ENCODE results near the gene CAMKK2.
A peak's percentile ranks its signal among the peaks of the same experiment; 100 is the strongest.
"Not testable (repeated sequence)": the region's sequence is repeated elsewhere in the genome, so short reads cannot be mapped to it uniquely, and the experiment has no call there.

Gene CAMKK2

DNA sequence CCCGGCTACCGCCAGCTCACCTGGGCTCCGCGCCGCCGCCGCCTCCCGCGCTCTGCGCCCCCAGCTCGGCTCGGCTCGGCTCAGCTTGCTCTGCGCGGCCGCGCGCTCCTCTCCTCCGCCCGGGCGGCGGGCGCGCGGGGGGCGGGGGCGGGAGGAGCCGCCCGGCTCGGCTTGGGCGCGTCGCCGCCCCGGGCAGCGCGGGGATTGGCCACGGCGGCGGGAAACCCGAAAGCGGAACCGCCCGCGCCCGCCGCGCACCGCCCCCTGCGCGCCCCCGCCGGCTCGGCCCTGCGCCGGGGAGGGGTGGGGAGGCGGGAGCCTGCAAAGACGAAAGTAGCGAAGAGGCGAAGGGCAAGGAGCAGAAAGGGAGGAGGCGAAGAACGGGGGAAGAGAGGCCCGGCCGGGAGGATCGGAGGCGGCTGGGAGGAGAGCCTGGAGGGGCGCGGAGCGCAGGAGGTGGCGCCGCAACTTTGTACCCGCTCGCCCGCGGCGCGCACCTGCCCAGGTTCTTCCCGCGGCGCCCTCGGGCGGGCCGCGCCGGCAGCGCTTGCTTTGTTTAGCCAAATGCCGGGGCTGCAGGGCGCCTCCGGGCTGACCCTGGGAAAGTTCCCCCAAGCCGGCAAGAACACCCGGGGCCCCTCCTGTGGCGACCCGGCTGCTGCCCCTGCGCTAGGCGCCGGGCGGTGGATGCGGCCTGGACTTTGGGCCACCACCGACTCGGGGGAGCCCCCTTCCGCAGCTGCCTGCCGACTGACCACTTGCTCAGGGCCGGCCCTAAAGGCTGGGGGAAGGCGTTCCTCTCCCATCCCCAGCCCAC, at the start of gene CAMKK2:
TSS of gene CAMKK2 (minus strand) at position 92 of the 817 bp plus-strand sequence. CDS start 22,183 bp downstream, outside the sequence.
- peak in 54 of 56 donors; percentile 33 to 90 (median 71) for DNase-seq

DNA sequence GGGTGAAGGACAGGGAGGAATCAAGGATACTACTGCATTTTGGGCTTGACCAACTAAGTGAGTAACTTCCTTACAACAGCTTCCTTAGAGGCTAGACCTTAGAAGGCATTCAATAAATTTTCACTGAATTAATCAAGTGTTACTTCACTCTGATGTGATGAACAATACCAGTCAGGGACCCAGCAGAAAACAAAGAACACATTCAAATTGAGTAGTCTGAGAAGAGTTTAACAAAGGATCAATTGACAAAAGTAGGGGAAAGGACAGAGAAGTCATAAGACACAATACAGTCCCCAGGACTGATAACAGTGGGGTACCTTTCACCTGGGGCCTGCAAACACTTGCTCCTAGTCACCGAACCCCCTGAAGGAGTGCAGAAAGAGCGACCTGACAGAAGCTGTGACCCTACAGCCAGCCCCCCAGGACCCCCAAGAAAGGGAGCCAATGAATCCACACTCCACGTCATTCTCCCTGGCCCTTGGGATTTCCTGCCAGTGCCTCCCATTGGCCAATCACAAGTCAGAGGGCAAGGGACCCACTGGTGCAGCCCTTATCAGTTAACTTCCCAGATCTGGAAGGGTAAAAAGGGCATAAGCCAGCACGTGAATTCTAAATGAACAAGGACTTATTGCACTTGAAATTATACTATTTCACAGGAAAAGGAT, 48.8 kb upstream of the CAMKK2 start:
- peak in 23 of 56 donors; percentile 2 to 62 (median 27) for DNase-seq

DNA sequence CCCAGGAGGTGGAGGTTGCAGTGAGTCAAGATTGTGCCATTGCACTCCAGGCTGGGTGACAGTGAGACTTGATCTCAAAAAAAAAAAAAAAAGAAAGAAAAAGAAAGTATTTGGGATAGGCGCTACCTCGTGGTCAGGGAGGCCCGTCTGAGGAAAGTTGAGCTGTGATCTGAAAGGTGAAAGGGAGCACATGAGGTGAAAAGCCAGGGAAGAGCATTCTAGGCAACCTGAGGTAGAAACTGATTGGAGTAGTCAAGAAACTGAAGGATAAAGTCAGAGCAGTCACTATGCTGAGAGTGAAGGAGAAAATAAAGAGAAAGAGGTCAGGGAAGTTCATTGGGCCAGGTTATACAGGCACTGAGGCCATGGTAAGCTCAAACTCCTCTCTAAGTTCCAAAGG, 48.0 kb upstream of the CAMKK2 start:
- no peak for DNase-seq

DNA sequence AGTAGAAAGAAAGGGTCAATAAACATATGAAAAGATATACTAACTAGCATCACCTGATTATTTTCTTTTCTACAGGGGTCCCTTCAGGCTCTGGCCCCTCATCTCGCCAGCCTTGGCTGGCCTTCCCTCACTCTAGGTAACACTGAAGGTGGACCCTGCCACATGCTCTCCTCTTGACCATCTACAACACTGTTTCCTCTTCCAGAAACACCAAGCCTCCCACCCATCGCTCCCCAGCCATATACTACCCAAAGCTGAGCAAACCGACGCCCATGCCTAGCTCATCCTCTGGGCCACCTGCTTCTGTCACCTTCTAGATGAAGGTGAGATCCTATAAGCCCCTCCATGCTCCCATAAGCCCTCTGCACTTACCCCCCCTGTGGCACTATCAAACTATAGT, 40.9 kb upstream of the CAMKK2 start:
- no peak for DNase-seq

DNA sequence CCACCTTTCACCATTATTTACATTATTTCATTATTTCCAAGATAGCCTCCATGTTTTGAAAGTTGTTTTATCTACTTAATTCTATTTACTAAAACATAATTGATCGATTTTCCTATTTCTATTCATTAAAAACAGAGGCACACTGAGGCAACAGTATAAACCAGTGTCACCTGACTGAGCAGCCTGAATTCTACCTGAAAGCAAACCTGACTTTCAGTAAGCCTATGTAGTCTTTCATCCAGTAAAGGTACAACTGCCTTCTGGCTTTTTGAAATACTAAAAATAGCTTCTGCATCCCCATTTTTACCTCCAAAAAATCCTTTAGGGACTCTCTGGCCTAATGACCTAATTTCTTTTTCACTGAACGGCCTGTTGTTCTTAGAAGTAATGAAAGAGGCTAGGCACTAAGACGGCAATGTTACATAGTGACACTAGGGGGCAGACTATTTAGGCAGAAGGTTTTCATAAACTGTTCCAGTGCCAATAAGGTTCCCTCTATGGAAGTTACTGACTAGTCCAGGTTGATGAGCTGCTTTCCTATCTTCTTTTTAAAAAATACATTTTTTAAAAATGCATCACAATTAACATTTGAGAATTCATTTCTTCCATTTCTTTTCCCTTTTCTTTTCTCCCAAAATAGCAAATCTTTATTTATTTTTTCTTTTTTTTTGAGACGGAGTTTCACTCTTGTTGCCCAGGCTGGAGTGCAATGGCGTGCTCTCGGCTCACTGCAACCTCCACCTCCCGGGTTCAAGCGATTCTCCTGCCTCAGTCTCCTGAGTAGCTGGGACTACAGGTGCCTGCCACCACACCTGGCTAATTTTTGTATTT, 38.2 kb upstream of the CAMKK2 start:
- DNase-seq: peak in 5 of 56 donors; percentile 0 to 53 (median 19)

DNA sequence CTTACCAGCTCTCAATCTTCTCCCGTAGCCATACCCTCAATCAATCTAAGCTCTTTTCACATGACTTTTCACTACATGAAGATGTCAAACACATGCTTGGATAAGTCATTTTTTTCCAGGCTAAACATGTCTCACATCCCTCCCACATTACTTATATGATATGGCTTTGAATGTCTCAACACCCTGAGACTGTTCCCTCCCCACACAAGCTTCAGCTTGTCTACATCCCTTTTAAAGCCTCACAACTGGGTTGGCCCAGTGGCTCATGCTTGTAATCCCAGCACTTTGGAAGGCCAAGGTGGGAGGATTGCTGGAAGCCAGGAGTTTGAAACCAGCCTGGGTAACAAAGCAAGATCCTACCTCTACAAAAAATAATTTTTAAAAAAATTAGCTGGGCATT, 37.2 kb upstream of the CAMKK2 start:
- no peak for DNase-seq

DNA sequence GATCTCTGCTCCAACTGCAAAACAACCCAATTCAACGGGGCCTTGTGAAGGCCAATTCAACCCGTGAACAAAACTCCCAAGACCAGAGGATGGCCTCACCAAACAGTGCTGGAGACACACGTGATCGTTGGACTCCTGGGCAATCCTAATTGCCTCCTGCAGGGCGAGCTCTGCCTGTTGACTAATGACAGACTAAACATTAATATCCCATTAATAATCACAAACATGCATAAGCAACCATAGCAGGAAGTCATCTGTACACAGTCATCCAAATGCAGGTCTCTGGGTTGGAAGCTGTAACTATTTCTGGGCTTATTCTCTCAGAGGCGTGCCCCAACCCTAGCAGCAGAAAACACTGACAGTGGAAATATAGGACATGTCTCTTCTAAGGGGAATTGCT, 34.7 kb upstream of the CAMKK2 start:
- no peak for DNase-seq

DNA sequence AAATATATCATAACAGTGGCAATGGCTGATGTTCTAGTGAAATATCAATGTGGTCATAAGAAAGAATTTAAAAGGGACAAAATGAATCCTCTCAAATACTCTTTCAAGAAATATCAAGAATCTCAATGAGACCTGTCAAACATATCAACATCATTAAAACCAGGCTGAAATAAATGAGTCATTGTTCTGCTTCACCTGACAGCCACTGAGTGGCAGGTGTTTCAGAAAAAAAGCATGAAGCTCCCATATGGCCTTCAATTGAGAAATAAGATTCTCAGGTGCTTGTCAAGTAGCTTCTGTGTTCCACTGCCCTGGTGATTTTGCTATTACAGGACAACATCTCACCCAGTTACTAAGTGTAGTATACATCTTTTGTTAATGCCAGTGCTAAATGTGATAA, 34.2 kb upstream of the CAMKK2 start:
- DNase-seq: no peak

DNA sequence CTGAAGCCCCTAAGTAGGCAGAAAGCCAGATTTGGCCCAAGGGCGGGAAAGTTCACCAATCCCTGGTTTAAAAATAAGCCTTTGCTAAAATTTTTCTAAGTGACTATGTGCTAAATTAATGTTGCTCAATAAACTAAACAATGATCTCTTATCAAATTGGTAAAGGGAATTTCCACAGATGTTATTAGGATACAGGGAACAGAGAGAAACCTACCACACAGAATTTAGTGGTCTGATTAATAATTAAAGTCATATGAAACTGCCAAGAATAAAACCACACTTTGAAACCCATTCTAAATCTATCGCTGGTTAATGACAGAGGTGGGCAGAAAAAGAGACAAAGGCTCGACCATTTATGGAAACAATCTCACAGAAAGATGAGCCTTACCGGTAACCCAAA, 33.7 kb upstream of the CAMKK2 start:
- no peak for DNase-seq

DNA sequence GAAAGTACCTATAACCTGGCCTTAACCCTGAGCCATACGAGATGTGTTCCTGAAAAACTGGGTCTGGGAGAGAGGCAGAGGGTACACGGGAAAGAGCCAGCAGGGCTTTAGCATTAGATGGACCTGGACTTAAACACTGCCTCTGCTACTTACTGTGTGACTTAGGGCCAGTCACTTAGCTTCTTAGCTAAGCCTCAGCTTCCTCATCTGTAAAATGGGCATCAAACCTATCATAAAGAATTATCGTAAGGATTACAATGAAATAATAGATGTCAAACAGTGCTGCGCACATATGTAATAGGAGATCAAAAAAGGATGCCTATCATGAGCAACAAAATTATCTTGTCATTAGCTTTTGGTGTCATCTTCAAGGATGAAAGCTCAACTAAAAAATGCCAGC, 32.1 kb upstream of the CAMKK2 start:
- no peak for DNase-seq

DNA sequence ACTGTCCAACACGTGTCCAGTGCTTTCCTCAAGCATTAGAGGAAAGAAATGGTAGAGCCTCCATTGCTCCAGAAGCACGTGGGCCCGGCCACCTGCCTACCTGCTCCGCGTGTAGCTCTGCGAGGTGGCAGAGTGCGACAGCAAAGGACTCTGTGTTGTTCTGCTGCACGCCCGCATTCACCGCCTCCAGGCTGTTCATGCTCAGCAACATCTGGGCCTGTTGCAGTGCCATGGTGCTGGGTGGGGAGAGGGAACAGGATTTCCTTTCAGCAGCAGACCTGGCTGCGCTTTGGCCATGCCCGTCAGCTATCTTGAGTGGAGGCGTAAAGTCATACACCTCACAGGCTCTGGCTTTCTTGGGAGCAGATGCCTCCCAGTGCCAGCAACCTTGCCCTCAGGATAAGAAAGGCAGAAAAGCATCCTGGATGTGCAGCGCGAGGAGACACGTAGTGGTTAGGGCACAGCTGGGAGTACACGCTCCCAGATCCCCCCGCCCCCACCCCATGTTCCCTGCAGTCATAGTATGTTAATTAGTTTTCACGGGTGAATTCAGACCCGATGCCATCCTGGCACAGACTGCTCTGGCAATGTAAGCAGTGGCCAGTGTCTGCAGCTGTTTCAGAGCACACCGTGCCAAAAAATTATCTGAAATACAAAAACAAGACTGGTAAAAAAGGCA, 30.6 kb upstream of the CAMKK2 start:
- DNase-seq: peak in 50 of 56 donors; percentile 11 to 82 (median 54)

DNA sequence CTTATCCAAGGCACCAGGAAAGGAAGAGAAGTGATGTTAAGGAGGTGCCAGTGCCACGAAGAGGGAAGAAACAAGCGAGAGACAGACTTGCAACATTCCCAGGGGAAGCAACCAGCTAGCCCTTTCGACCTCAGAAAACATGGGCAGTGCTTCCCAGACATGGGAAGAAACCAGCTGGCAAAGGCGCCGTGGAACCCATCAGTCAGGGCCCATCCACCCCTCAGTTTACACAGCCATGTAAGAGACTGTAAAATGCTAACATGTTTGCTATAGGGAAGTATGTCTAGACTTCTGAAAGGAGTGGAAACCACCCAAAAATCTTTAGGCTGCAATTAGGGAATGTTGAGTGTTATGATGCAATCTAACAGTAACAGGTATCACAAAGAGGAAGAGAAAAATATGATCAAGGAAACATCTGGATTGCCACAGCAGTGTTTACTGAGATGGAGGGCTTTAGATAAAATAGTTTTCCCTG, 29.4 kb upstream of the CAMKK2 start:
- DNase-seq: no peak

DNA sequence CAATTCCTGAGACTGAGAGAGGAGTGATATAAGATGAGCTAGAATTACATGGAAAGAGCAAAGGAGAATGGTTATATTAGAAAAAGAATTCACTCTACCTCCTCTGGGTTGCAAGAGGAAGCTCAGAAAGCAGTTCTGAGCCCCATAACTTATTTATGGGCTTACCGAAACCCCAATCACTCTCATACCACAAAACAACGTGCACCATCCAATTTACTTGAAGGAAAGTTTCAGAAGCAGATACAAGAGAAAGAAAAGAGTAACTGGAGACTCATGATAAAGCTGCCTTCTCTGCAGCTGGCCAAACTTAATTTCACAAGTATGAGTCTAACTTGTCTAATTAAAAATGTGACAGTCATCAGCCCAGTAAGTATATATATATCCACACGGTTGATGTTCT, 27.4 kb upstream of the CAMKK2 start:
- no peak for DNase-seq

DNA sequence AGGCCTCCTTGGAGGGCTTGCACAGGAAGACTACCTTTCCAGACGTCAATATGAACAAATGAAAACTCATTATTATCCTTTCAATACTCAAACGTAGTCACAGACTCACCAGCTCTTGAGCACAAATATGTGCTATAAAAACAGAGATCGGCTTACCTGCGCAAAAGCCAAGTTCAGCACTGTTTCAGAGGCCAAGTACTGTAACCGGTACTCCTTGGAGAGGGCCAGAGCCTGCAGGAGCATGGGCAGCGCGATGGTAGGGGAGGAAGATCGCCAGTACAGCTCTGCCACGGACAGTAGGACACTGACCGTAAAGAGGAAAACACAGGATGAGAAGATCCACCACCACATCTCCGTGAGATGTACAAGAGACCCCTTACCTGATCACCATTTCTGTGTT, 21.6 kb upstream of the CAMKK2 start:
- DNase-seq: no peak

DNA sequence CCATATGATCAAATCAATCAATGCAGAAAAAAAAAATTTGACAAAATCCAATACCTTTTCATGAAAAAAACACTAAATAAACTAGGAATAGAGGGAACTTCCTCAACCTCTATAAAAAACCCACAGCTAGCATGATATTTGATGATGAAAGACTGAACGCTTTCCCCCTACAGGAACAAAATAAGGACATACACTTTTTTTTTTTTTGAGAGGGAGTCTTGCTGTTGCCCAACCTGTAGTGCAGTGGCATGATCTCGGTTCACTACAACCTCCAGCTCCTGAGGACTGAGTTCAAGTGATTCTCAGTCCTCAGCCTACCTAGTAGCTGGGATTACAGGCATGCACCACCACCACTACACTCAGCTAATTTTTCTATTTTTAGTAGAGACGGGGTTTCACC, 17.9 kb upstream of the CAMKK2 start:
- DNase-seq: no peak

DNA sequence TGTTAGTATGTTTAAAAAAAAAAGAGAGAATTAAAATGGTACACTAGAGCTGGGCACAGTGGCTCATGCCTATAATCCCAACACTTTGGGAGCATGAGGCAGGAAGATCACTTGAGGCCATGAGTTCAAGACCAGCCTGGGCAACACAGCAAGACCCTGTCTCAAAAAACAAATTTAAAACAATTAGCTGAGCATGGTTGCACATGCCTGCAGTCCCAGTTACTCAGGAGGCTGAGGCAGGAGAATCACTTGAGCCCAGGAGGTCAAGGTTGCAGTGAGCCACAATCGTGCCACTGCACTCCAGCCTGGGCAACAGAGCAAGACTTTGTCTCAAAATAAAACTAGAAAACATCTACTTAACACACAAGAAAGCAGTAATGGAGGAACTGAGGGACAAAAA, 13.7 kb upstream of the CAMKK2 start:
- not testable (repeated sequence) for DNase-seq

DNA sequence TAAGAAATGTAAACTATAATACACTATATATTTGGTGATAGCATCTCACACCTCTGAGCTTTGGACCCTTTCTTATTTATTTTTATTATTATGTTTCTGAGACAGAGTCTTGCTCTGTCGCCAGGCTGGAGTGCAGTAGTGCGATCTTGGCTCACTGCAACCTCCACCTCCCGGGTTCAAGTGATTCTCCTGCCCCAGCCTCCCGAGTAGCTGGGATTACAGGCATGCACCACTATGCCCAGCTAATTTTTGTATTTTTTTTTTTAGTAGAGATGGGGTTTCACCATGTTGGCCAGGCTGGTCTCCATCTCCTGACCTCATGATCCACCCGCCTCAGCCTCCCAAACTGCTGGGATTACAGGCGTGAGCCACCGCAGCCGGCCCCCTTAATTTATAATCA, 10.9 kb upstream of the CAMKK2 start:
- DNase-seq: not testable (repeated sequence)

DNA sequence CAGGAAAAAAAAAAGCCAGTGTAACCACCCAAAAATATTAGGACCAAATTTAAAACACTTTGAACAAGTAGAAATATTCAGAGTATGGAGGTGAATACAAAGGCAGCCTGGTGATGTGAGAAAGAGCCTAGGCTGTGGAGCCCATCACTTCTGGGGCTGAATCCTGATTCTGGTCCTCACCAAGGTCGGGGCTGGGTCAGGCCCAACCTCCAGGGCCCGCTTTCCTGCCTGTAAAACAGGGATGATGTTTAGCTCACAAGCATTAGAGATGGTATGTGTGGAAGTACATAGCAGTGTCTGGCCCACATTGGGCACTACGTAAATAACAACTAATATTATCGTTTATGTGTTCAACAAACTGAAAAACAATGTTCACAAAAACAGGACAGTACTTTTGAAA, 7.8 kb upstream of the CAMKK2 start:
- DNase-seq: no peak

DNA sequence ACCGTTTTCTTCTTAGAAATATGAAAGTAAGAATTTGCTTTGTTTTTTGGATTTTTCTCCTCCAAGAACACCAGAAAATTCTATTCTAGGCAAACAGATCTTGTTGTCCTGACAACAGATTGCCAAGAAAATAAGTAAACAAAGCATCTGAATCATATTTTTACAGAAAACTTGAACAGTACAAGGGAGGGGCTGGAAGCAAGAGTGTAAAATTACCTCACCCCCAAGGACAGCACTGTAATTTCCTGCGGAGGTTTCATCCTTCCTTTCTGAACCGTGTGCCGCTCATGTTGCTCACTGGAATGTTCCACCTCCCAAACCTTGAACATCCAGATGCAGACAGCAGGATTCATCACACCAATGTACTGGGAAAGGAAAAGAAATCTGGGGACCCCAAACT, 5.4 kb upstream of the CAMKK2 start:
- DNase-seq: no peak

DNA sequence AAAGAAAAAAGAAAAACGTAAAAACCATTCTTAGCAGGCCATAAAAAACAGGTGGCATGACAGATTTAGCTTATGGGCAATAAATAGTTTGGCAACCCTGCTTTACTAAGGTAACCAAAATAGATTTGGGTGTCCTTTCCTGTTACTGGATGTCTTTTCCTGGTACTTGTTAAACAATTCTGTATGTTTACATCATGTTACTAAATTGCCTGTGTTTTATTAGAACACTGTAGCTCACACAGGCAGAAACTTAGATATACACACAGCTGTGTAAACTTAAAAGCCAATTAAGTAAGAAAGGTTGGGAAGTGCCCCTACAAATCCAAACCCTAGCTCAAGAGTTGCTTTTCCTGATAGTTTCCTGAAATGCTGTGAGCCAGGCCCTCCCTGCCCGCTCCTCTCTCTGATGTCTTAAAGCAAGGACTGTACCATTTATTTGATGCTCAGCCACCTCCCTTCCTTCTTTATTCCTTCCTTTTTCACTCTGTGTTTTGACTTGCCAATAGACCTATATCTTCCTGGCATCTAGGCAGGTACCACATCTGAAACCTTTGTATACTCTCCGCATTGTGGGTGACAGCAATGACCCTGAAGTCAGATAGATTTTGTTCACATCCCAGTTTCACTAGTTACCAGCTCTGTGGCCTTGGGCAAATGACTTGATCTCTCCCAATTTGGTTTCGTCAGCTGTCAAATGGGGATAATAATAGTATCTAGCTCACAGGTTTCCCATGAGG, 3.7 kb upstream of the CAMKK2 start:
- no peak for DNase-seq

DNA sequence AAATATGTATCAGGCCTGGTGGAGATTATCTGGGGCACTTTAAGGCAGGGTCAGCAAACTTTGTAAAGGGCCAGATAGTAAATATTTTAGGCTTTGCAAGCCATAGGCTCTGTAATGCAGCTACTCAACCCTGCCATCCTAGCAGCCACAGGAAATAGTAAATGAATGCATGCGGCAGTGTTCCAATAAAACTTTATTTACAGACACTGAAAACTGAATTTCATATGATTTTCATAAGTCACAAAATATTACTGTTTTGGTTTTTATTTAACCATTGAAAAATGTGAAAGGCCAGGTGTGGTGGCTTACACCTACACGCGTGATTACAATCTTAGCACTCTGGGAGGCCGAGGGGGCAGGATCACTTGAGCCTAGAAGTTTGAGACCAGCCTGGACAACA, 3.2 kb upstream of the CAMKK2 start:
- DNase-seq: no peak
